OCI-LY1 (cell line): Measurements from ENCODE around the gene CEP85L.
A peak's percentile ranks its signal among the peaks of the same experiment; 100 is the strongest.

ENCODE experiments used
- H2AFZ ChIP-seq: fragments of 200-600 bp; sonication (generic), shearing (Covaris generic); 2 replicates; pipeline ENCODE4 v1.6.0; 2014; ENCODE audit warnings: antibody characterized with exemption, mild to moderate bottlenecking, low read length
- H3F3A ChIP-seq: fragments of 200-600 bp; sonication (generic), shearing (Covaris generic); 2 replicates; pipeline ENCODE4 v1.6.0; 2014; ENCODE audit warnings: mild to moderate bottlenecking, antibody characterized with exemption, low read length, moderate library complexity; ENCODE audit not compliant: insufficient read depth
- H3K27ac ChIP-seq: fragments of 200-600 bp; sonication (generic); 2 replicates; pipeline ENCODE4 v1.5.1; 2014; ENCODE audit warnings: low read length, mixed run types, mild to moderate bottlenecking, low read depth; ENCODE audit not compliant: poor library complexity, severe bottlenecking
- H3K27me3 ChIP-seq: fragments of 200-600 bp; sonication (generic); 2 replicates; pipeline ENCODE4 v1.6.0; 2014; ENCODE audit warnings: antibody characterized with exemption, mild to moderate bottlenecking, low read length, moderate library complexity; ENCODE audit not compliant: insufficient read depth
- H3K36me3 ChIP-seq: fragments of 200-600 bp; sonication (generic); 2 replicates; pipeline ENCODE4 v1.6.1; 2014; ENCODE audit warnings: mild to moderate bottlenecking, antibody characterized with exemption, low read length, moderate library complexity, mixed read lengths; ENCODE audit not compliant: insufficient read depth
- H3K4me1 ChIP-seq: fragments of 200-600 bp; sonication (generic); 2 replicates; pipeline ENCODE4 v1.5.1; 2014; ENCODE audit warnings: mild to moderate bottlenecking, low read length, moderate library complexity; ENCODE audit not compliant: insufficient read depth, severe bottlenecking
- H3K4me2 ChIP-seq: fragments of 200-600 bp; sonication (generic), shearing (Covaris generic); 2 replicates; pipeline ENCODE4 v1.6.1; 2014; ENCODE audit warnings: low read length
- H3K4me3 ChIP-seq: fragments of 200-600 bp; sonication (generic); 2 replicates; pipeline ENCODE4 v1.5.1; 2014; ENCODE audit warnings: low read length, low read depth, mild to moderate bottlenecking, mixed read lengths; ENCODE audit not compliant: poor library complexity, severe bottlenecking
- H3K79me2 ChIP-seq: fragments of 200-600 bp; shearing (Covaris generic); 2 replicates; pipeline ENCODE4 v1.6.1; 2016; ENCODE audit warnings: mixed run types, low read length, mixed read lengths; ENCODE audit not compliant: insufficient read depth
- H3K9ac ChIP-seq: fragments of 200-600 bp; sonication (generic), shearing (Covaris generic); 2 replicates; pipeline ENCODE4 v1.6.1; 2014; ENCODE audit warnings: mild to moderate bottlenecking, low read length, mixed read lengths
- H3K9me2 ChIP-seq: fragments of 200-600 bp; sonication (generic), shearing (Covaris generic); 2 replicates; pipeline ENCODE4 v1.6.1; 2014; ENCODE audit warnings: low read depth, mild to moderate bottlenecking, low read length, mixed read lengths
- H3K9me3 ChIP-seq: fragments of 200-600 bp; shearing (Covaris generic); 2 replicates; pipeline ENCODE4 v1.6.1; 2014; ENCODE audit warnings: low read length, mixed read lengths
- H4K20me1 ChIP-seq: fragments of 200-600 bp; sonication (generic), shearing (Covaris generic); 2 replicates; pipeline ENCODE4 v1.6.0; 2016; ENCODE audit warnings: mild to moderate bottlenecking, low read length; ENCODE audit not compliant: insufficient read depth
- EZH2 ChIP-seq: fragments of 200-600 bp; sonication (generic), shearing (Covaris generic); IDR thresholded peaks from 2 replicates; pipeline ENCODE4 v1.8.0; 2017; ENCODE audit warnings: borderline replicate concordance, mixed run types, mild to moderate bottlenecking, antibody characterized with exemption, low read length, moderate library complexity, mixed read lengths
- TF ChIP-seq, protein P1 (sequence below): fragments of 200-600 bp; sonication (generic), shearing (Covaris generic); IDR thresholded peaks from 2 replicates; pipeline ENCODE4 v1.5.1; 2017; ENCODE audit warnings: mild to moderate bottlenecking, antibody characterized with exemption, low read length, moderate library complexity, mixed read lengths

CEP85L gene

DNA sequence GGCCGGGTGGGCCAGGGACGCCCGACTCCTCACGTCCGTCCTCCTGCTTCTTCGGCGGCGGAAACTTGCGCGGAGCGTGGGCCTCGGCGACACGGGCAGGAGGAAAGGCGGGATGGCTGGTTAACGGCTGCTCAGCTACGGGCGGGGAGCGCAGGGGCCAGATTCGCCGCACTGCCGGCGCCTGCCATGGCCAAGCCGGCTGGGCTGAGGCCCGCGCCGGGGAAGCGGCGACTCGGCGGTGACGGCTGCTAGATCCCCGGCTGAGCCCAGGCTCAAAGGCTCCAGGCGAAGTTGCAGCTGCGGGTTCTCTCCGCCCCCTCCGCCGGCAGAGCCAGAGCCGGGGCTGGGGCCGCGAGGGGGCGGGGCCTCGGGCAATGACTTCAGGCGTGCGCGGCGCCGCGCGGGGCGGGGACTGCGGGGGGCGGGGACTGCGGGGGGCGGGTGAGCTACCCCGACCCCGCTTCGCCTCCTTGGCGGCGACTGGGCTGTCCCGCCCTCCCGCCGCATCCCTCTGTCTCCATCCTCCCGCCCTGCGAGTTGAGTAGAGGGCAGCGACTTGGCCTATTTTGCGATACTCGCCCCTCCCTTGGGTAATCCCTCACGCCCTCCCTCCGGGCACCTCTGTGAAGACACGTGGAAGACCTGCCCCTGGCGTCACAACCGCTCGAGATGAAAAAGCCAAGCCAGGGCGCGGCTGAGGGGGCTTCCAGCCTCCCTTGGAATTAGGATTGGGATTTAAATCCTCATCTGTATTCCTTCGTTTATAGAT is at the start of gene CEP85L:
Gene CEP85L, minus strand, starts transcription at position 310 of the 769 bp plus-strand sequence. CDS start 322 bp downstream, outside the sequence.
- Histone ChIP-seq H2AFZ (peak within 1 kb of the TSS; percentile 73), H3K4me1 (peaks cover 26% of the 10 kb centered on the region), H3K4me3 (peak within 1 kb of the TSS; percentile 83), H3K9me3 (no peaks in the 10 kb centered on the region), H3F3A (no peaks in the 10 kb centered on the region), H3K9ac (peak within 1 kb of the TSS; percentile 72), H3K4me2 (peak within 1 kb of the TSS; percentile 78), H3K36me3 (no peaks in the 10 kb centered on the region), H3K9me2 (no peaks in the 10 kb centered on the region), H4K20me1 (no peaks in the 10 kb centered on the region), H3K27ac (no peak within 1 kb of the TSS), H3K79me2 (no peaks in the 10 kb centered on the region), H3K27me3 (no peaks in the 10 kb centered on the region)
- TF ChIP-seq, protein P1, sequence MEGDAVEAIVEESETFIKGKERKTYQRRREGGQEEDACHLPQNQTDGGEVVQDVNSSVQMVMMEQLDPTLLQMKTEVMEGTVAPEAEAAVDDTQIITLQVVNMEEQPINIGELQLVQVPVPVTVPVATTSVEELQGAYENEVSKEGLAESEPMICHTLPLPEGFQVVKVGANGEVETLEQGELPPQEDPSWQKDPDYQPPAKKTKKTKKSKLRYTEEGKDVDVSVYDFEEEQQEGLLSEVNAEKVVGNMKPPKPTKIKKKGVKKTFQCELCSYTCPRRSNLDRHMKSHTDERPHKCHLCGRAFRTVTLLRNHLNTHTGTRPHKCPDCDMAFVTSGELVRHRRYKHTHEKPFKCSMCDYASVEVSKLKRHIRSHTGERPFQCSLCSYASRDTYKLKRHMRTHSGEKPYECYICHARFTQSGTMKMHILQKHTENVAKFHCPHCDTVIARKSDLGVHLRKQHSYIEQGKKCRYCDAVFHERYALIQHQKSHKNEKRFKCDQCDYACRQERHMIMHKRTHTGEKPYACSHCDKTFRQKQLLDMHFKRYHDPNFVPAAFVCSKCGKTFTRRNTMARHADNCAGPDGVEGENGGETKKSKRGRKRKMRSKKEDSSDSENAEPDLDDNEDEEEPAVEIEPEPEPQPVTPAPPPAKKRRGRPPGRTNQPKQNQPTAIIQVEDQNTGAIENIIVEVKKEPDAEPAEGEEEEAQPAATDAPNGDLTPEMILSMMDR = no peak
- TF ChIP-seq EZH2 = no peak

DNA sequence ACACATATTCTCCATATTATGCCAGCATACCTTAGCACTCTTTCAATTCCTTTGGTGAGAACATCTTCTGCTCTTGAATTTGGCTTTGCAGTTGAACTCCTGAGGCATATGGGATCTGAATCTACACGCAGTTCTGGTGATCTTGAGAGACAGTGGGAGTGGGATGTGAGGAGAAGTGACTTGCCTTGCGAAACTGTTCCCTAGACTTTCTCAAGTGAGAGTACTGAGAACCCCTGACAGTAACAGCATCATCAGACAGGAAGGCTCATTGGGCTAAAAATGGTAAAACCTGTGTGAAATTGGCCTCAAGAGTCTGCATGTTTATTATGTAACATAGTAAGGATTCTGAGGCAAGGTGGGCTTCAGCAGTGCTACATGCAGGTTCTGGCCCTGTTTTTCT is 49.1 kb upstream of the CEP85L start:
- Histone ChIP-seq H3F3A (no peaks in the 10 kb centered on the region), H2AFZ (no peak overlapping the region), H3K4me2 (no peak overlapping the region), H3K9me3 (no peaks in the 10 kb centered on the region), H3K4me1 (peaks cover 17% of the 10 kb centered on the region), H3K27ac (no peak overlapping the region), H3K9me2 (no peaks in the 10 kb centered on the region), H3K36me3 (no peaks in the 10 kb centered on the region), H3K79me2 (no peaks in the 10 kb centered on the region), H3K27me3 (no peaks in the 10 kb centered on the region), H4K20me1 (no peaks in the 10 kb centered on the region), H3K4me3 (no peak overlapping the region), H3K9ac (no peak overlapping the region)
- no peak for TF ChIP-seq EZH2
- TF ChIP-seq, protein P1 = no peak

DNA sequence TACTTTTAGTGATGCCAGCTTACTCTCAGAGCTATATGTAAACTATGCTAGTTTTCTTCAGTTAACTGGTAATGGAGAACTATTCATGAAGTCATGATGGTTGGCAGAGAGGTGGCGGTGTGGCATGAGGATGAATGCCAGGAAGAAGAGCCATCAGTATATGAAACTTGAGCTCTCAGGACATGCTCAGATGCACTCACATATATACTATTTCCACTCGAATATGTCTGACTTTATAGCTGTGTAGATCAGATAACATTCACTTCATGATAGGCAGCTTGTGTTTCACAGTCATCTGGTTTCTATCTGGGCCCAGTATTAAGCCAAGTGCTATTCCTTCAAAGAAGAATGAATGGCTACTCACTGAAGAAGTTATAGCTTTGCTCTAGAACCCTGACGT is 46.2 kb upstream of the CEP85L start:
- H4K20me1 ChIP-seq = no peaks in the 10 kb centered on the region
- no peaks in the 10 kb centered on the region for H3K9me3 ChIP-seq
- no peak overlapping the region for H2AFZ ChIP-seq
- H3K4me2 ChIP-seq = no peak overlapping the region
- no peaks in the 10 kb centered on the region for H3K4me1 ChIP-seq
- no peak overlapping the region for H3K27ac ChIP-seq
- no peak overlapping the region for H3K9ac ChIP-seq
- H3K79me2 ChIP-seq = no peaks in the 10 kb centered on the region
- H3K27me3 ChIP-seq = no peaks in the 10 kb centered on the region
- no peak for TF ChIP-seq EZH2
- TF ChIP-seq, protein P1 = peak; percentile 31; the same call in 1 of the 2 replicates
- no peaks in the 10 kb centered on the region for H3K9me2 ChIP-seq
- H3F3A ChIP-seq = no peaks in the 10 kb centered on the region
- H3K4me3 ChIP-seq = no peak overlapping the region
- H3K36me3 ChIP-seq = no peaks in the 10 kb centered on the region
